Body of pancreas (tissue), 4 donors: ENCODE results near the gene SLC4A4. TPM values are rescaled to one million over a fixed set of nuclear protein-coding genes. Genes with fewer than 3 reads are reported as not detected.

Source experiments
- ATAC-seq: fragments of 150-250 bp; one replicate; pipeline ENCODE4 v1.9.1; 2016
- DNase-seq, 4 donors: peaks; one replicate each; pipeline ENCODE4 v3.0.0-alpha.2; 2019
- H3K27ac ChIP-seq, 4 donors: fragments of 200-600 bp; sonication (generic); 1 replicate in 3 of 4; 2 replicates in 1 of 4; pipeline versions ENCODE4 v1.5.1 to v1.6.1; 2016 to 2019; ENCODE audit warnings: mild to moderate bottlenecking in 1 of 4, mixed read lengths in 1 of 4, moderate library complexity in 1 of 4
- H3K27me3 ChIP-seq, 2 donors: fragments of 200-600 bp; sonication (generic); one replicate each; pipeline ENCODE4 v1.6.0; 2016; ENCODE audit warnings: mild to moderate bottlenecking in 1 of 2
- H3K36me3 ChIP-seq, 2 donors: fragments of 200-600 bp; sonication (generic); replicated peaks in 1 of 2; 2 replicates each; pipeline ENCODE4 v1.5.1; 2016; ENCODE audit warnings: low read depth in 2 of 2; ENCODE audit not compliant: insufficient read depth in 1 of 2
- H3K4me1 ChIP-seq: fragments of 200-600 bp; sonication (generic); one replicate; pipeline ENCODE4 v1.6.0; 2016
- H3K4me3 ChIP-seq, 2 donors: fragments of 200-600 bp; sonication (generic); 1 replicate in 1 of 2; 2 replicates in 1 of 2; pipeline ENCODE4 v1.5.1; 2016 to 2019
- H3K9me3 ChIP-seq, 3 donors: fragments of 200-600 bp; sonication (generic); 1 replicate in 2 of 3; 2 replicates in 1 of 3; pipeline ENCODE4 v1.5.1; 2016
- POLR2A ChIP-seq, 3 donors: fragments of 450-650 bp; IDR thresholded peaks; one replicate each; pipeline ENCODE4 v1.6.1; 2016; ENCODE audit warnings: antibody characterized with exemption in 3 of 3, mild to moderate bottlenecking in 2 of 3
- WGBS, 2 donors: methylation state at CpG; one replicate each; pipeline ENCODE4 v1.1.5; 2017; 5-methylcytosine and 5-hydroxymethylcytosine counted together
- intact Hi-C: fragments of 100-400 bp; cut with DNase I; formaldehyde crosslinking; loops from one replicate; pipeline ENCODE4 v1.15.1; 2023
- total RNA-seq, 2 donors: library from RNA; depleted of rRNA; stranded (reverse); fragments of >200 nt; gene quantifications; one replicate each; pipeline ENCODE4 v1.1.0, GENCODE V29; 2016
- TF ChIP-seq, protein P1 (sequence below), 7 experiments: fragments of 450-650 bp in 4 of 7; fragments of 200-600 bp in 3 of 7; sonication (generic) in 3 of 7; IDR thresholded peaks; one replicate each; pipeline ENCODE4 v1.5.1; 2016 to 2019; ENCODE audit warnings: antibody characterized with exemption in 7 of 7

SLC4A4 gene
- total RNA-seq, 2 donors from 2014 or later: 334 to 402 TPM

DNA sequence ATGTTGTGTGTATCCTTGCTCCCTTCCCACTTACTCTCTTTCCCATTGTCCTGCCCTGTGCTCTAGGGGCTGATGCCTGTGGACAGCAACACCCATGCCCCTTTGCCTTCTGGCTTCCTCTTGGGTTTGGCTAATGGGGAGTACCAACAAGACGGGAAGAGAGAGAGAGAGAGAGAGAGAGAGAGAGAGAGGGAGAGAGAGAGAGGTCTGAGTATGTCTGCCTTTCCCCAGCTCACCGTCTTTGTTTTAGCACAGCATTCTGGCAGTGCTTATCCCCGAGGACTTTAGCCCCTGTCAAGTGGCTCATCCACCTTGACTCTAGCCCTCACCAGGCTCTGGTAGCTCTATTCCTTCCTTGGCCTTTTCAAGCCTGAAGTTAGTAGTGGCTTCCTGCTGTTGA lies 128.0 kb downstream of the SLC4A4 start:
- Histone ChIP-seq H3K4me1 (no peaks in the 10 kb centered on the region), H3K9me3 (no peaks in the 10 kb centered on the region), H3K36me3 (no peaks in the 10 kb centered on the region), H3K27me3 (no peaks in the 10 kb centered on the region), H3K4me3 (no peak overlapping the region), H3K27ac (no peak overlapping the region)
- DNase-seq (no peak), ATAC-seq (no peak)
- intact Hi-C loops: no loop called here
- 70 to 81% methylated on average over 3 of the region's 3 CpGs for WGBS, 2 donors
- TF ChIP-seq POLR2A (IDR thresholded peaks at IDR 0.05): no peak
- TF ChIP-seq, protein P1, sequence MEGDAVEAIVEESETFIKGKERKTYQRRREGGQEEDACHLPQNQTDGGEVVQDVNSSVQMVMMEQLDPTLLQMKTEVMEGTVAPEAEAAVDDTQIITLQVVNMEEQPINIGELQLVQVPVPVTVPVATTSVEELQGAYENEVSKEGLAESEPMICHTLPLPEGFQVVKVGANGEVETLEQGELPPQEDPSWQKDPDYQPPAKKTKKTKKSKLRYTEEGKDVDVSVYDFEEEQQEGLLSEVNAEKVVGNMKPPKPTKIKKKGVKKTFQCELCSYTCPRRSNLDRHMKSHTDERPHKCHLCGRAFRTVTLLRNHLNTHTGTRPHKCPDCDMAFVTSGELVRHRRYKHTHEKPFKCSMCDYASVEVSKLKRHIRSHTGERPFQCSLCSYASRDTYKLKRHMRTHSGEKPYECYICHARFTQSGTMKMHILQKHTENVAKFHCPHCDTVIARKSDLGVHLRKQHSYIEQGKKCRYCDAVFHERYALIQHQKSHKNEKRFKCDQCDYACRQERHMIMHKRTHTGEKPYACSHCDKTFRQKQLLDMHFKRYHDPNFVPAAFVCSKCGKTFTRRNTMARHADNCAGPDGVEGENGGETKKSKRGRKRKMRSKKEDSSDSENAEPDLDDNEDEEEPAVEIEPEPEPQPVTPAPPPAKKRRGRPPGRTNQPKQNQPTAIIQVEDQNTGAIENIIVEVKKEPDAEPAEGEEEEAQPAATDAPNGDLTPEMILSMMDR (IDR thresholded peaks at IDR 0.05): no peak

DNA sequence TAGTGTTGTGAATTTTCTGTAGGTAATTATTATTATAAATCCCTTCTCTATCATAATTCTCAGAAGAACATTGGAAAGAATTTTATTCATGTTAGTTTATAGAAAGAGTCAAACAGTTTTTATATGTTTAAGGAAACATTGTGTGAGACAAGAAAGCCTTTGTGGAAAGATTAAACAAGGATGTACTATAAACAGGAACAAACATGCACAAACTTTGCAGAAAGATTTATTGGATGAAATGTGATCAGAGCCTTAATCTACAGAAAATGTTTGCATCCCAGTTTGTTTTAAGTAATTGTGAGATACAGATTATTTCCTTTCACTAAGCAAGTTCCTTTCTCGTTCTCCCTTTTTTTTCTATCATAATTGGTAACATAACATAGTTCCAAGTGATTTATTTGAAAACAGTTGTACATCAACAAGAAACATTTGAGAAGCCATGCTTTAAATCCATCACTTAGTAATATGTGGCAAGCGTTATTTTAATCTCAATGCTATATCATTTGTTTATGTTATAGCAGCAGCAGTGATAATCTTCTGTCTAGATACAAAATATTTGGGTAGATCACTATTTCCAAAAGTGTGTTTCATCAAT lies 129.4 kb downstream of the SLC4A4 start:
- no peak overlapping the region for H3K4me3 ChIP-seq
- WGBS, 2 donors: 74 to 78% methylated on average over 2 of the region's 2 CpGs
- DNase-seq (no peak), ATAC-seq (no peak)
- no peaks in the 10 kb centered on the region for H3K27me3 ChIP-seq
- no peak overlapping the region for H3K27ac ChIP-seq
- H3K4me1 ChIP-seq: no peaks in the 10 kb centered on the region
- TF ChIP-seq POLR2A (IDR thresholded peaks at IDR 0.05): no peak
- TF ChIP-seq, protein P1 (IDR thresholded peaks at IDR 0.05): no peak
- H3K36me3 ChIP-seq: no peaks in the 10 kb centered on the region
- intact Hi-C loops: no loop called here
- no peaks in the 10 kb centered on the region for H3K9me3 ChIP-seq

DNA sequence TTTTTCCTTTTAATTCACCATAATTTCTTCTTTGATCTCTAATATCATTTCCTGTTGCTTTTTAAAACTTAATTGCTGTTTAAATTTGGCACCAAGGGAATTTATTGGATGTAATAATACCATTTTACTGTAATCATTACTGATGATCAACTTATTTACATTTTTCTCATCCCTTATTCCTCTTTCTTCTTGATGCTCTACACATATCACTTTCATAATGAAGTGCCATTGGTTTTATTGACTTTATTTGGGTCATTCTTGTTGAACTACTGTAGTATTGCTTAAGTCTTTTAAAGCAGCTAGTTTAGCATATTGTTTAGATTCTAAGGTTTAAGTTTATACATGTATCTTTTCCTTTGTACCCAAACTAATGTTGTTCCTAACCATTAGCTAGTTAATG lies 130.7 kb downstream of the SLC4A4 start:
- H3K36me3 ChIP-seq: no peaks in the 10 kb centered on the region

DNA sequence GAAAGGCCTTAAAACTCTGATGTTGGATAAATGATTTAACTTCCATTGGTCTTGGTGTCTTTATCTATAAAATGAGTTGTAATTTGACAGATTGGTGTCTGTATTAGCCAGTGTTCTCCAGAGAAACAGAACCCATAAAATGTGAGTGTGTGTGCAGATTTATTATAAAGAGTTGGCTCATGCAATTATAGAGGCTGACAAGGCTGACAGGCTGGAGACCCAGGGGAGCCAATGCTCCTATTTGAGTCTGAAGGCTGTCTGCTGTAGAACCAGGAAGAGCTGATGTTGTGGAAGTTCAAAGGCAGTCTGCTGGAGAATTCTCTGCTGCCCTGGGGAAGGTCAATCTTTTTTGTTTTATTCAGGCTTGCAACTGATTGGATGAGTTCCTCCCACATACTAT lies 131.7 kb downstream of the SLC4A4 start:
- no peak for DNase-seq
- Histone ChIP-seq H3K4me1 (no peaks in the 10 kb centered on the region), H3K9me3 (no peaks in the 10 kb centered on the region), H3K36me3 (no peaks in the 10 kb centered on the region), H3K27me3 (no peaks in the 10 kb centered on the region), H3K27ac (peak overlapping the region in 1 of 4 donors; percentile 15), H3K4me3 (no peak overlapping the region)
- no peak for ATAC-seq
- intact Hi-C loops: no loop called here
- TF ChIP-seq, protein P1 (IDR thresholded peaks at IDR 0.05): no peak
- no peak for TF ChIP-seq POLR2A (IDR thresholded peaks at IDR 0.05)

More for the DNA sequence above, 130.7 kb downstream of the SLC4A4 start:
- Histone ChIP-seq H3K4me1 (no peaks in the 10 kb centered on the region), H3K27ac (no peak overlapping the region), H3K9me3 (no peaks in the 10 kb centered on the region), H3K4me3 (no peak overlapping the region), H3K27me3 (no peaks in the 10 kb centered on the region)
- no peak for DNase-seq
- intact Hi-C loops: no loop called here
- no peak for TF ChIP-seq POLR2A (IDR thresholded peaks at IDR 0.05)
- TF ChIP-seq, protein P1 (IDR thresholded peaks at IDR 0.05): no peak
- ATAC-seq: no peak

DNA sequence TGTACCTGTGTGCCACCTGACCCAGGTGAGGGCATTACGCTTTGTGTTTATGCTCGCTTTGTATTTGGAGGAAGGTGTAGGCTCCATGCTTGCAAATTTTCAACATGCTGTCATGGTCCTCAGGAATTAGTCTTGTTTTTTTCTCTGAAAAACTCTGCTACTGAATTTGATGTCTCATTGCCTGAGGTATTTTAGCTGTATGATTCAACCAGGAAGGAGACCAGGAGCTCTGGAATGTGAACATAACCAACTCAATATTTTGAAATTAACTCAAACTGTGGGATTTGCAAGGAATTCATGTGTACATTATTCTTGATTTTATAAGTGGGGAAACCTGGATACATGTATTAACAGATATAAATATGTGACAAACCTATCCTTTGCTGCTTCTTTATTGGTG lies 134.1 kb downstream of the SLC4A4 start:
- no peaks in the 10 kb centered on the region for H3K27me3 ChIP-seq
- TF ChIP-seq, protein P1 (IDR thresholded peaks at IDR 0.05): no peak
- no peak for TF ChIP-seq POLR2A (IDR thresholded peaks at IDR 0.05)
- no peaks in the 10 kb centered on the region for H3K36me3 ChIP-seq
- ATAC-seq (no peak), DNase-seq (no peak)
- intact Hi-C loops: no loop called here
- WGBS, 2 donors: 86 to 98% methylated on average over 2 of the region's 2 CpGs
- no peaks in the 10 kb centered on the region for H3K9me3 ChIP-seq
- H3K4me1 ChIP-seq: no peaks in the 10 kb centered on the region
- H3K27ac ChIP-seq: peak overlapping the region in 2 of 4 donors; percentile 23 to 29
- H3K4me3 ChIP-seq: no peak overlapping the region
